Measurements from ENCODE around the gene C15orf40.

- TF ChIP-seq CTCF (IDR thresholded peaks at IDR 0.05): no peak
- TF ChIP-seq POLR2AphosphoS5 (IDR thresholded peaks at IDR 0.05): no peak
Measured at GRCh38 chr15:82952158-82953081, 59.0 kb downstream of the C15orf40 start, which contains the start of gene HOMER2.
